ENCODE measurements around the gene ADCYAP1R1. TPM values are rescaled to one million over a fixed set of nuclear protein-coding genes. Genes with fewer than 3 reads are reported as not detected.

ADCYAP1R1 gene
- total and polyA plus RNA-seq, 8 donors: 0.25 to 20.1 (median 0.69) TPM

DNA sequence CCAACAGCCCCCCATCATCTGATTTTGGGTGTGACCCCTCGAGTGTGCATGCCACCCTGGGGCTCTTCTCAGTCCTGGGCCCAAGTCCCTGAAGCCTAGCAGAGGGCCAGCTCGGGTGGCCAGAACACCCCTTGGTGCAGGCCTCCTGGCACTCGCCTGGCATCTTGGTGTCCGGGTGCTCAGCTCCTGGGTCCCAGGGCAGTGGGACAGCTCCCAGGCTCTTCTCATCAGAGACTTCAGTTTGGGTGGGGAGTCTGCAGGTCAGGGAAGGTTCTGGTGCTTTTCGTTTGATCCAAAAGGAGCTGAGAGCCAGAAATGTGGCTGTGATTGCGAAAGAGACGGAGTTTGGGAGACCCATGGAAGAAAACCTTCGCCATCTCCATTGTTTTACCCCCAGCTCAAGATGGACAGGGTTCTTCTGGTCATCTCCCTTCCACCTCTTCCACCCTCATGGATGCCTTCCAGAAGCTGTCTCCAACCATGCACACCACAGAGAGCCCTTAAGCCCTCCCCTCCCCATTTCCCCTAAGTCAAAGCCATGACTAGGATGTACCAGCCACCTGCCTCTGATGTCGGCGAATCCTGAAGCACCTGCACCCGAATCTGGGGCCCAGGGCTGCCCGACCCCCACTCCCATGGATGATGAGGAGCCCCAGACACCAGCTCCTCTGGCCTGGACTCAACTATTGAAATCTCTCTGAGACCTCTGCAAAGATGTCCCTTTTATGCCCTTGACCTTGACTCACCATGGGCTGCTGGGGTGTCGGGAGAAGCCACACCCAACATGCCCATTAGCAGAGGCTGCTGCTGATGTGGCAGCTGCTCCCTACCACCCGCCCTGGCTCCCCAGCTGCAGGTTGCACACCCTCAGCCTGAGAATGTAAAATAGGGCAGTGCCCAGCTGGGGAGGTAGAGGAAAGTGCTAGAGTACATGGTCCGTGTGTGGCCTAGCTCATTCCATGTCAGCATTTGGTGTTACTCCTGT lies 55.3 kb downstream of the ADCYAP1R1 start:
- Histone ChIP-seq H3K4me3 (no peak overlapping the region), H3K9me3 (no peaks in the 10 kb centered on the region), H3K27me3 (peaks cover 0 to 4% (median 0%) of the 10 kb centered on the region in 3 donors), H3K4me1 (no peaks in the 10 kb centered on the region), H3K36me3 (peaks cover 0 to 6% (median 0%) of the 10 kb centered on the region in 4 donors), H3K27ac (no peak overlapping the region)
- no peak for DNase-seq
- TF ChIP-seq POLR2A (IDR thresholded peaks at IDR 0.05): no peak
- no peak for TF ChIP-seq EP300 (IDR thresholded peaks at IDR 0.05)
- TF ChIP-seq POLR2AphosphoS5 (IDR thresholded peaks at IDR 0.05): no peak
- TF ChIP-seq, protein P1, sequence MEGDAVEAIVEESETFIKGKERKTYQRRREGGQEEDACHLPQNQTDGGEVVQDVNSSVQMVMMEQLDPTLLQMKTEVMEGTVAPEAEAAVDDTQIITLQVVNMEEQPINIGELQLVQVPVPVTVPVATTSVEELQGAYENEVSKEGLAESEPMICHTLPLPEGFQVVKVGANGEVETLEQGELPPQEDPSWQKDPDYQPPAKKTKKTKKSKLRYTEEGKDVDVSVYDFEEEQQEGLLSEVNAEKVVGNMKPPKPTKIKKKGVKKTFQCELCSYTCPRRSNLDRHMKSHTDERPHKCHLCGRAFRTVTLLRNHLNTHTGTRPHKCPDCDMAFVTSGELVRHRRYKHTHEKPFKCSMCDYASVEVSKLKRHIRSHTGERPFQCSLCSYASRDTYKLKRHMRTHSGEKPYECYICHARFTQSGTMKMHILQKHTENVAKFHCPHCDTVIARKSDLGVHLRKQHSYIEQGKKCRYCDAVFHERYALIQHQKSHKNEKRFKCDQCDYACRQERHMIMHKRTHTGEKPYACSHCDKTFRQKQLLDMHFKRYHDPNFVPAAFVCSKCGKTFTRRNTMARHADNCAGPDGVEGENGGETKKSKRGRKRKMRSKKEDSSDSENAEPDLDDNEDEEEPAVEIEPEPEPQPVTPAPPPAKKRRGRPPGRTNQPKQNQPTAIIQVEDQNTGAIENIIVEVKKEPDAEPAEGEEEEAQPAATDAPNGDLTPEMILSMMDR (IDR thresholded peaks at IDR 0.05): no peak
- intact Hi-C loops (cut with DNase I; ENCODE audit: low total_unique reads): no loop called here
- 83 to 90% (median 90%) methylated on average over 14 to 15 of the region's 15 CpGs for WGBS, 5 donors

DNA sequence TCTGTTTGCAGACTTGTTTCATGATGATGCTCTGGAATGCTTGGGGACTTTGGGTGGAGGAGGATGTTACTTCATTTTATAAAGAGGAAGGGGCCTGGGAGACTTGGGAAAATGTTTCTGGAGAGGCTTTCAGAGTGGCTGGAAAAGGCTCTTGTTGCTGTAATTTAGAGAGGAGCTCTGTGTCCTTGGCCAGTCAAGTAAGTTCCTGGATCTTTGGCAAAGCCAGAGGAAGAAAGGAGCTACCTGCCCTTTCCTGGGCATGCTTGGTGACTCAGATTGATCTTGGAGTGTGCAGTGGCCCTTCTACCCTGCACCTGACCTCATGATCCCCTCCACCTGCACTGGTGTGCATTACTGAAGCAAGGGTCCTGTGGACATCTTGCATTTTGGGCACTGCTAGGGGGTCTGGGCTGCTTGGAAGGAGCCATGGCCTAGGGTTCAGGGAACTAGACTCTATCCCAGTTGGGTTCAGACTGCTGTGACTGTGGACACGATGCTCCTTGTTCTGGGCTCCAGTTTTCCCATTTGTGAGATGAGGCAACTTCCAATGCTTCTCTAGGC lies 56.1 kb downstream of the ADCYAP1R1 start:
- 42 to 78% (median 65%) methylated on average over 1 of the region's 1 CpG for WGBS, 5 donors

DNA sequence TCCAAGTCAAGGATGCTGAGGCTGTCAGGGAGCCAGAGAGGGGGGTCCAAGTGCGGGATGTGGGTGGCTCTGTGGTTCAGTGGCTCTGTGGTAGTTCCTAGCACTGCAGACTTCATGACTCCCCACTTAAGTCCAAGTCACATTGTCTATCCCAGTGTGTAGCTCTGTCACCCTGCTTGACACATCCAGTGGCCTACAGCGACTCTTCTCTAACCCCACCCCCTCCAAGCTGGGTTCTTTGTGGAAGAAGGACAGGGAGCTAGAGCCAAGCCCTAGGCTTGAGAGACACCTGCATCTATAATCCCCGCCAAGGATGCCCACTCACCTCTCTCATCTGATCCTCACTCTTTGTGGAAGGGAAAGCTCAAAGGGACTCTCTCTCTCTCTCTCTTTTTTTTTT lies 57.6 kb downstream of the ADCYAP1R1 start:
- H3K4me1 ChIP-seq: no peaks in the 10 kb centered on the region
- H3K27me3 ChIP-seq: peaks cover 0 to 1% (median 0%) of the 10 kb centered on the region in 3 donors
- 84 to 93% (median 85%) methylated on average over 3 of the region's 3 CpGs for WGBS, 5 donors
- peaks cover 0 to 6% (median 0%) of the 10 kb centered on the region in 4 donors for H3K36me3 ChIP-seq
- H3K27ac ChIP-seq: no peak overlapping the region
- H3K4me3 ChIP-seq: no peak overlapping the region
- TF ChIP-seq EP300 (IDR thresholded peaks at IDR 0.05): no peak
- no peak for TF ChIP-seq POLR2AphosphoS5 (IDR thresholded peaks at IDR 0.05)
- no peak for TF ChIP-seq POLR2A (IDR thresholded peaks at IDR 0.05)
- TF ChIP-seq, protein P1 (IDR thresholded peaks at IDR 0.05): no peak
- H3K9me3 ChIP-seq: no peaks in the 10 kb centered on the region
- no peak for DNase-seq
- intact Hi-C loops (cut with DNase I; ENCODE audit: low total_unique reads): no loop called here

More for the DNA sequence above, 56.1 kb downstream of the ADCYAP1R1 start:
- H3K36me3 ChIP-seq: peaks cover 0 to 6% (median 0%) of the 10 kb centered on the region in 4 donors
- intact Hi-C loops (cut with DNase I; ENCODE audit: low total_unique reads): no loop called here
- H3K4me1 ChIP-seq: no peaks in the 10 kb centered on the region
- TF ChIP-seq POLR2A (IDR thresholded peaks at IDR 0.05) (no peak), EP300 (IDR thresholded peaks at IDR 0.05) (no peak), POLR2AphosphoS5 (IDR thresholded peaks at IDR 0.05) (no peak)
- TF ChIP-seq, protein P1 (IDR thresholded peaks at IDR 0.05): no peak
- H3K27me3 ChIP-seq: no peaks in the 10 kb centered on the region
- no peak overlapping the region for H3K4me3 ChIP-seq
- H3K9me3 ChIP-seq: no peaks in the 10 kb centered on the region
- no peak overlapping the region for H3K27ac ChIP-seq
- no peak for DNase-seq

GRCh38 chr7:31110331-31111108 lies 58.4 kb downstream of the ADCYAP1R1 start:
- Histone ChIP-seq H3K27me3 (peaks cover 0 to 3% (median 0%) of the 10 kb centered on the region in 3 donors), H3K9me3 (no peaks in the 10 kb centered on the region), H3K4me1 (no peaks in the 10 kb centered on the region)

More at GRCh38 chr7:31110331-31111108, 58.4 kb downstream of the ADCYAP1R1 start:
- TF ChIP-seq POLR2AphosphoS5 (IDR thresholded peaks at IDR 0.05) (no peak), EP300 (IDR thresholded peaks at IDR 0.05) (no peak), POLR2A (IDR thresholded peaks at IDR 0.05) (no peak)
- TF ChIP-seq, protein P1 (IDR thresholded peaks at IDR 0.05): no peak
- Histone ChIP-seq H3K4me3 (no peak overlapping the region), H3K27ac (no peak overlapping the region), H3K36me3 (peaks cover 0 to 6% (median 0%) of the 10 kb centered on the region in 4 donors)
- intact Hi-C loops (cut with DNase I; ENCODE audit: low total_unique reads): no loop called here
- WGBS, 5 donors: 87 to 91% (median 90%) methylated on average over 7 of the region's 7 CpGs
- no peak for DNase-seq
